Neural cell (in vitro differentiated cells): ENCODE measurements around the gene BNC2.

Experiments used
- CTCF ChIP-seq: fragments of 450-650 bp; IDR thresholded peaks from 2 replicates; pipeline ENCODE4 v1.5.1; 2014; ENCODE audit warnings: antibody characterized with exemption, mild to moderate bottlenecking, moderate library complexity; ENCODE audit not compliant: poor library complexity, severe bottlenecking
- EP300 ChIP-seq: fragments of 450-650 bp; conservative IDR thresholded peaks from 2 replicates; pipeline ENCODE4 v1.6.1; 2014; ENCODE audit warnings: antibody characterized with exemption, mild to moderate bottlenecking, moderate library complexity; ENCODE audit not compliant: poor library complexity, severe bottlenecking
- EZH2 ChIP-seq: fragments of 200-600, 300-800 bp; shearing (Covaris generic), sonication (generic); IDR thresholded peaks from 2 replicates; pipeline ENCODE4 v1.6.1; 2014; ENCODE audit warnings: antibody characterized with exemption, low read length, borderline replicate concordance, mild to moderate bottlenecking; ENCODE audit not compliant: insufficient read depth, poor library complexity, severe bottlenecking
- POLR2AphosphoS5 ChIP-seq: IDR thresholded peaks from 2 replicates; pipeline ENCODE4 v1.6.1; 2012
- RAD21 ChIP-seq: fragments of 450-650 bp; conservative IDR thresholded peaks from 2 replicates; pipeline ENCODE4 v1.6.1; 2014; ENCODE audit warnings: antibody characterized with exemption, mild to moderate bottlenecking, moderate library complexity
- REST ChIP-seq: IDR thresholded peaks from 2 replicates; pipeline ENCODE4 v1.6.1; 2012; ENCODE audit warnings: borderline replicate concordance
- SMC3 ChIP-seq: fragments of 450-650 bp; conservative IDR thresholded peaks from 2 replicates; pipeline ENCODE4 v1.6.1; 2014; ENCODE audit warnings: antibody characterized with exemption, mild to moderate bottlenecking, moderate library complexity; ENCODE audit not compliant: poor library complexity

- TF ChIP-seq CTCF (no peak), REST (no peak), SMC3 (no peak), POLR2AphosphoS5 (no peak), EZH2 (no peak), RAD21 (no peak), EP300 (no peak)
These were observed 257.8 kb downstream of the BNC2 start for GRCh38 chr9:16612627-16613026.
